Loucy (cell line): Measurements from ENCODE around the gene CR1.

Experiments
- H2AFZ ChIP-seq: fragments of 200-600 bp; sonication (generic); 2 replicates; pipeline ENCODE4 v1.6.0; 2016; ENCODE audit warnings: antibody characterized with exemption, mild to moderate bottlenecking, low read length, moderate library complexity
- H3F3A ChIP-seq: fragments of 200-600 bp; 2 replicates; pipeline ENCODE4 v1.6.0; 2016; ENCODE audit warnings: antibody characterized with exemption, low read depth, mild to moderate bottlenecking
- H3K27me3 ChIP-seq: fragments of 200-600 bp; sonication (generic); 2 replicates; pipeline ENCODE4 v1.6.1; 2014; ENCODE audit warnings: low read length, mild to moderate bottlenecking; ENCODE audit not compliant: insufficient read depth, poor library complexity, severe bottlenecking
- H3K36me3 ChIP-seq: fragments of 200-600 bp; sonication (generic); 2 replicates; pipeline ENCODE4 v1.6.1; 2016; ENCODE audit warnings: low read length; ENCODE audit not compliant: insufficient read depth
- H3K4me1 ChIP-seq: fragments of 200-600 bp; sonication (generic); 2 replicates; pipeline ENCODE4 v1.5.1; 2014; ENCODE audit warnings: low read length, mild to moderate bottlenecking; ENCODE audit not compliant: insufficient read depth, poor library complexity, severe bottlenecking
- H3K4me2 ChIP-seq: fragments of 200-600 bp; sonication (generic); 2 replicates; pipeline ENCODE4 v1.6.0; 2014; ENCODE audit warnings: antibody characterized with exemption, low read length, low read depth, mild to moderate bottlenecking; ENCODE audit not compliant: poor library complexity, severe bottlenecking
- H3K4me3 ChIP-seq: fragments of 200-600 bp; sonication (generic); 2 replicates; pipeline ENCODE4 v1.5.1; 2014; ENCODE audit warnings: low read length, mild to moderate bottlenecking, mixed read lengths; ENCODE audit not compliant: poor library complexity, severe bottlenecking
- H3K79me2 ChIP-seq: fragments of 200-600 bp; sonication (generic); 2 replicates; pipeline ENCODE4 v1.6.1; 2014; ENCODE audit warnings: low read length; ENCODE audit not compliant: insufficient read depth
- H3K9ac ChIP-seq: fragments of 200-600 bp; sonication (generic); 2 replicates; pipeline ENCODE4 v1.6.0; 2014; ENCODE audit warnings: mild to moderate bottlenecking, low read depth, low read length, moderate library complexity; ENCODE audit not compliant: poor library complexity, severe bottlenecking
- H3K9me2 ChIP-seq: fragments of 200-600 bp; sonication (generic); replicated peaks from 2 replicates; pipeline ENCODE4 v1.6.1; 2016; ENCODE audit warnings: low read depth, low read length, mixed read lengths
- H3K9me3 ChIP-seq: fragments of 200-600 bp; sonication (generic); 2 replicates; pipeline ENCODE4 v1.6.1; 2014; ENCODE audit warnings: mild to moderate bottlenecking, antibody characterized with exemption, low read length, low read depth; ENCODE audit not compliant: insufficient read depth
- H4K20me1 ChIP-seq: fragments of 200-600 bp; sonication (generic); 2 replicates; pipeline ENCODE4 v1.6.0; 2014; ENCODE audit warnings: antibody characterized with exemption, low read length, mild to moderate bottlenecking; ENCODE audit not compliant: insufficient read depth, poor library complexity, severe bottlenecking
- EZH2phosphoT487 ChIP-seq: fragments of 200-600 bp; IDR thresholded peaks from 2 replicates; pipeline ENCODE4 v1.6.1; 2018; ENCODE audit warnings: antibody characterized with exemption, mild to moderate bottlenecking, moderate library complexity, borderline replicate concordance
- TF ChIP-seq, protein P1 (sequence below): fragments of 200-600 bp; sonication (generic); conservative IDR thresholded peaks from 2 replicates; pipeline ENCODE4 v1.5.1; 2014; ENCODE audit warnings: mild to moderate bottlenecking, antibody characterized with exemption, low read length

The CR1 gene

DNA sequence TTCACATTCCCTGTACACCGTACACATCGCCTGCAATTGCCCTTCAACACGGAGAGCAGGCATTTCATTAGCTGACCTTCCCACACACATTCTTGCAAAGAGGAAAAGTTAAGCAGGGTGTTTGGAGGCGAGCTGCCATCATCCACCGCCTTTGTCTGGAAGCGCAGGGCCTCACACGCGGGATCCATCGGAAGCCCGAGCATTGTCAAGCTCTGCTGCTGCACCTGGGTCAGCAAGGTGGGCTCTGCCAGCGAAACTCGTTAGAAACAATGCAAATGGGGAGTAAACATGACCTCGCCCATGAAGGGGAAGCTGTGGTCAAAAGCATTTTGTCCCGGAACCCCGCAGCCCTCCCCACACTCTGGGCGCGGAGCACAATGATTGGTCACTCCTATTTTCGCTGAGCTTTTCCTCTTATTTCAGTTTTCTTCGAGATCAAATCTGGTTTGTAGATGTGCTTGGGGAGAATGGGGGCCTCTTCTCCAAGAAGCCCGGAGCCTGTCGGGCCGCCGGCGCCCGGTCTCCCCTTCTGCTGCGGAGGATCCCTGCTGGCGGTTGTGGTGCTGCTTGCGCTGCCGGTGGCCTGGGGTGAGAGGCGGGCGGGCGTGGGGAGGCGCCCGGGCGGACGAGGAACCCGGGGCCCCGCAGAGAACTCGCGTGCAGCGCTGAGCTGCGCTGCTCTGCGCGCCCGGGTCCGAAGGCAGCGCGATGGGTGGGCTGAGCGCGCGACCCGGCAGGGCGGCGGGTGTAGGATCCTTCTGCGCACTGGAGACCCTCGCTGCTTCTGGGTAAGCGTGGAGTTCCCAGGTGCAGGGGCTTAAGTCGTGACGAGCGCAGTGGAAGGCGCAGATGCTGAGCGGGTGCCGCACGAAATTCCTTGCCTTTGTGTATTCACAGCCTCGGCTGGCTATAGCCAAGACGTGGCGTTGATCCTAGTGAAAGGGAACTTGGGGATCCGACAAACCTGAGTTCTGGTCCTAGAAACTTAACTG is at the start of gene CR1:
TSS of gene CR1 (plus strand) at position 357 of the 992 bp plus-strand sequence. CDS start at position 468, 111 bp downstream.
- peaks cover 41% of the 10 kb centered on the region for H3K27me3 ChIP-seq

DNA sequence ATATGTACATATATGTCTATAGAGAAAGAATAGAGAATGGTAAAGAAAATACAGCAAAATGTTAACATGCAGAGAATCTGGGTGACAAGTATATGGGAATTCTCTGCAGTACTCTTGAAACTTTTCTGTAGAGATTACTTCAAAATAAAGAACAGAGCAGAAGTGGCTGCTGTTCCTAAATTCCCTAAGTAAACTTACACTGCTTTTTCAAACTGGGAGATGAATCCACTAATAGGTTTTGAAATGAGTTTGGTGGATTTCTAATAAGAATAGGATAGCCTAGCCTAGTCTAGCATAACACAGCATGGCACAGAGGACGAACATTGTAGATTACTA is 42.3 kb upstream of the CR1 start:
- H3K27me3 ChIP-seq, result peaks cover 39% of the 10 kb centered on the region
- H3K9ac ChIP-seq, result no peak overlapping the region
- H3K4me2 ChIP-seq, result no peak overlapping the region
- no peaks in the 10 kb centered on the region for H3K9me2 ChIP-seq
- H3K4me3 ChIP-seq, result no peak overlapping the region
- no peaks in the 10 kb centered on the region for H3K36me3 ChIP-seq
- no peaks in the 10 kb centered on the region for H3K79me2 ChIP-seq
- no peaks in the 10 kb centered on the region for H3F3A ChIP-seq
- H4K20me1 ChIP-seq, result no peaks in the 10 kb centered on the region
- H3K4me1 ChIP-seq, result no peaks in the 10 kb centered on the region
- no peaks in the 10 kb centered on the region for H3K9me3 ChIP-seq
- TF ChIP-seq, protein P1, sequence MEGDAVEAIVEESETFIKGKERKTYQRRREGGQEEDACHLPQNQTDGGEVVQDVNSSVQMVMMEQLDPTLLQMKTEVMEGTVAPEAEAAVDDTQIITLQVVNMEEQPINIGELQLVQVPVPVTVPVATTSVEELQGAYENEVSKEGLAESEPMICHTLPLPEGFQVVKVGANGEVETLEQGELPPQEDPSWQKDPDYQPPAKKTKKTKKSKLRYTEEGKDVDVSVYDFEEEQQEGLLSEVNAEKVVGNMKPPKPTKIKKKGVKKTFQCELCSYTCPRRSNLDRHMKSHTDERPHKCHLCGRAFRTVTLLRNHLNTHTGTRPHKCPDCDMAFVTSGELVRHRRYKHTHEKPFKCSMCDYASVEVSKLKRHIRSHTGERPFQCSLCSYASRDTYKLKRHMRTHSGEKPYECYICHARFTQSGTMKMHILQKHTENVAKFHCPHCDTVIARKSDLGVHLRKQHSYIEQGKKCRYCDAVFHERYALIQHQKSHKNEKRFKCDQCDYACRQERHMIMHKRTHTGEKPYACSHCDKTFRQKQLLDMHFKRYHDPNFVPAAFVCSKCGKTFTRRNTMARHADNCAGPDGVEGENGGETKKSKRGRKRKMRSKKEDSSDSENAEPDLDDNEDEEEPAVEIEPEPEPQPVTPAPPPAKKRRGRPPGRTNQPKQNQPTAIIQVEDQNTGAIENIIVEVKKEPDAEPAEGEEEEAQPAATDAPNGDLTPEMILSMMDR, result no peak
- H2AFZ ChIP-seq, result 0 out of 2 replicates have a peak overlapping the region, but pooled peaks have one; percentile 21

More for the DNA sequence above, at the start of gene CR1:
- TF ChIP-seq EZH2phosphoT487, result no peak
- TF ChIP-seq, protein P1, result no peak
- Histone ChIP-seq H4K20me1 (no peaks in the 10 kb centered on the region), H3K9me3 (no peaks in the 10 kb centered on the region), H3K4me1 (no peaks in the 10 kb centered on the region), H3K9ac (no peak within 1 kb of the TSS), H3K79me2 (no peaks in the 10 kb centered on the region), H3F3A (no peaks in the 10 kb centered on the region), H3K4me3 (peak within 1 kb of the TSS; percentile 39), H3K4me2 (peak within 1 kb of the TSS; percentile 31), H3K36me3 (no peaks in the 10 kb centered on the region), H3K9me2 (no peaks in the 10 kb centered on the region), H2AFZ (0 out of 2 replicates have a peak within 1 kb of the TSS, but pooled peaks have one; percentile 48)

DNA sequence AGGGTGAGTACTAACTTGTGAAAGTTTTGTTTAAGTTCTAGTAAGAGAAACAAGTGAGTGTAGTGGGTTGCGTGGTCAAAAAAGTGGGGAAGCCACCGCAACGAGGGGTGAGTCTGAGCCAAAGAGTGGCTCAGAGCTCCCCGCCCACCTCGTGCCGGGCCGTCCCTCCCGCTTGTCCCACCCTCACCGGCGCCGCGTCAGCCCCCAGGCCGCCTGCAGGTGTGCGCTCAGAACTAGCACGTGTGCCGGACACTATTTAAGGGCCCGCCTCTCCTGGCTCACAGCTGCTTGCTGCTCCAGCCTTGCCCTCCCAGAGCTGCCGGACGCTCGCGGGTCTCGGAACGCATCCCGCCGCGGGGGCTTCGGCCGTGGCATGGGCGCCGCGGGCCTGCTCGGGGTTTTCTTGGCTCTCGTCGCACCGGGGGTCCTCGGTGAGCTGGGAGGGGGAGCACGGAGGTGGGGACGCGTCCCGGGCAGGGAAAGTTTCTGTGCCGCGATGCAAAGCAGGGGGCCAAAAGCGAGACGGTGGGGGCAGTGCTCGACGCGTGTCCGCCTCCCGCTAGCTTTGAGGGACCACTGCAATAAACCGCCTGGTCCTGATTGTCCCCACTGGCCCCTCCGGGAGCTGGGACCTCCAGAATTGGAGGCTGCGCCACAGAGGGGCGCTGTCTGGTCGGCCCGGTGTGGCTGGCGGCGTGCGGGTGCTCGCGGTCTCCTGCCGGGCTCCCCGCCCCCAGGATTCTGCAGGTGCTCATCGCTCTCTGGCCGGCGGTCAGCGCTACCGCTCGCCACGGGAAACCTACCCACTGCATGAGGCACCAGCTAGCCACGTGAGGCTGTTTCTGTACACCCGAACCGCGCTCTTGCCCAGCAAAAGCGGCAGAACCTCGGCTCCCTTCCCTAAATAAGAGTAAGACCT is 41.7 kb upstream of the CR1 start, which contains the start of gene CR2:
TSS of gene CR2 (plus strand) at position 283 of the 919 bp plus-strand sequence. CDS start at position 374, 91 bp downstream.
- no peaks in the 10 kb centered on the region for H3K36me3 ChIP-seq
- H2AFZ ChIP-seq, result peak within 1 kb of the TSS; percentile 29; the same call in 1 of the 2 replicates
- H3K9me3 ChIP-seq, result no peaks in the 10 kb centered on the region
- H3K4me2 ChIP-seq, result peak within 1 kb of the TSS; percentile 59
- H3K4me3 ChIP-seq, result peak within 1 kb of the TSS; percentile 37
- H3K4me1 ChIP-seq, result no peaks in the 10 kb centered on the region
- H3F3A ChIP-seq, result no peaks in the 10 kb centered on the region
- H3K9me2 ChIP-seq, result no peaks in the 10 kb centered on the region
- TF ChIP-seq EZH2phosphoT487, result no peak
- TF ChIP-seq, protein P1, result no peak
- H3K9ac ChIP-seq, result no peak within 1 kb of the TSS
- H3K27me3 ChIP-seq, result peaks cover 39% of the 10 kb centered on the region
- no peaks in the 10 kb centered on the region for H3K79me2 ChIP-seq
- no peaks in the 10 kb centered on the region for H4K20me1 ChIP-seq
